22Rv1 (cell line): ENCODE results near the gene ACAP1.

Experiments
- ZFX ChIP-seq: fragments of 450-650 bp; IDR thresholded peaks from 2 replicates; pipeline ENCODE4 v1.6.1; 2017; ENCODE audit warnings: antibody characterized with exemption, borderline replicate concordance
- TF ChIP-seq, protein P1 (sequence below): fragments of 450-650 bp; IDR thresholded peaks from 2 replicates; pipeline ENCODE4 v1.5.1; 2017; ENCODE audit warnings: mild to moderate bottlenecking

DNA sequence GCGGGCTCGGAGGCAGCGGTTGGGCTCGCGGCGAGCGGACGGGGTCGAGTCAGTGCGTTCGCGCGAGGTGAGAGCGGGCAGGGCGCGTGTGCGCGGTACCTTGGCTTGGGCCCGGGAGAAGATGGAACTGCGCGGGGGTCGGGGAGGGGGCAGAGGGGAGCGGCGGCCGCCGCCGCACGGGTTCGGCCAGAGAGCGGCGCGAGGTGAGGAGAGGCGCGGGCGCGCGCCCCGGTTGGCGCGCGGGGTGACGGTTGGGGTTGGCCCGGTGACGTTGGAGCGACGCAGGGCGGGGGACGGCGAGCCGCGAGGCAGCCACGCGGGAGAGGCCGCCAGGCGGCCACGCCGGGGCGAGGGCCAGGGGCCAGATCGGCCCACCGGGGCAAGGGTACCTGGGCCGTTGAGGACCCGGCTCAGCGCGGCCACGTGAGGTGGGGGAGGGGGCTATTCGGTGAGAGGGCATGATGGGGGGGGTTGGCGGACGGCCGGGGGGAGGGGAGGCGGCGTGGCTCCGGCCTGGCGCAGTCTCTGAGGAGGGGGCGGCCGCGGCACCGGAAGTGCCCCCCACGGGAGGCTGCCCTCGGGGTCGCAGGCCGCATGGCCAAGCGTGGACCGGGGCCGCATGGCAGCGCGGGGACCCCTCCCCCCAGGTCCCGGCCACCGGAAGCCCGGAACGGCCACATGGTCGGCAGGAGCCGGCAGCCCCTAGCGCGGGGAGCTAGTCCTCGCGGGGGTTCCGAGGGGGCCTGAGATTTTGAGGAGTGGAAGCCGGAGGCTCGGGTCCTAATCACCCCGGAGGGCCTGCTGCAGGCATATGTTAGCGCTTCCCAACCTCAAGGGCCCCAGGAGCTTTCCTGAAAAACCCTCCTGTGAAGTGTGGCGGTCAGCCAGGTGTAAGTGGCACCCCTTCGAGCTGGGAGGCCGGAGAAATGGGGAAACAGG is 28.4 kb upstream of the ACAP1 start:
- TF ChIP-seq, protein P1, sequence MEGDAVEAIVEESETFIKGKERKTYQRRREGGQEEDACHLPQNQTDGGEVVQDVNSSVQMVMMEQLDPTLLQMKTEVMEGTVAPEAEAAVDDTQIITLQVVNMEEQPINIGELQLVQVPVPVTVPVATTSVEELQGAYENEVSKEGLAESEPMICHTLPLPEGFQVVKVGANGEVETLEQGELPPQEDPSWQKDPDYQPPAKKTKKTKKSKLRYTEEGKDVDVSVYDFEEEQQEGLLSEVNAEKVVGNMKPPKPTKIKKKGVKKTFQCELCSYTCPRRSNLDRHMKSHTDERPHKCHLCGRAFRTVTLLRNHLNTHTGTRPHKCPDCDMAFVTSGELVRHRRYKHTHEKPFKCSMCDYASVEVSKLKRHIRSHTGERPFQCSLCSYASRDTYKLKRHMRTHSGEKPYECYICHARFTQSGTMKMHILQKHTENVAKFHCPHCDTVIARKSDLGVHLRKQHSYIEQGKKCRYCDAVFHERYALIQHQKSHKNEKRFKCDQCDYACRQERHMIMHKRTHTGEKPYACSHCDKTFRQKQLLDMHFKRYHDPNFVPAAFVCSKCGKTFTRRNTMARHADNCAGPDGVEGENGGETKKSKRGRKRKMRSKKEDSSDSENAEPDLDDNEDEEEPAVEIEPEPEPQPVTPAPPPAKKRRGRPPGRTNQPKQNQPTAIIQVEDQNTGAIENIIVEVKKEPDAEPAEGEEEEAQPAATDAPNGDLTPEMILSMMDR = no peak
- no peak for TF ChIP-seq ZFX
